ENCODE data around the gene GRIA1.

GRIA1 gene

GRCh38 chr5:153572411-153573145, 82.1 kb downstream of the GRIA1 start:
- H3K9me2 ChIP-seq (replicated peaks; ENCODE audit: insufficient read depth, low read length) = no peaks in the 10 kb centered on the region
- H3K4me2 ChIP-seq (ENCODE audit: low read depth, low read length) = no peak overlapping the region
- H3K27ac ChIP-seq (ENCODE audit: low read length) = no peak overlapping the region
- H3K4me1 ChIP-seq (ENCODE audit: low read length) = peaks cover 6% of the 10 kb centered on the region; the same call in 1 of the 2 replicates
- H3K27me3 ChIP-seq (replicated peaks; ENCODE audit: insufficient read depth, low read length) = no peaks in the 10 kb centered on the region
- TF ChIP-seq EZH2 (optimal IDR thresholded peaks at IDR 0.05; ENCODE audit: low read depth, low read length) (no peak), CTCF (IDR thresholded peaks at IDR 0.05; ENCODE audit: low read length) (no peak), EZH2phosphoT487 (IDR thresholded peaks at IDR 0.05; ENCODE audit: low read length) (no peak)
- H3K36me3 ChIP-seq (replicated peaks; ENCODE audit: insufficient read depth, low read length) = no peaks in the 10 kb centered on the region
- H3K9me3 ChIP-seq (replicated peaks; ENCODE audit: insufficient read depth, low read length) = no peaks in the 10 kb centered on the region
- no peak for DNase-seq
- H2AFZ ChIP-seq (ENCODE audit: low read length) = no peak overlapping the region
- no peaks in the 10 kb centered on the region for H3F3A ChIP-seq (ENCODE audit: insufficient read depth, low read length)
- no peaks in the 10 kb centered on the region for H3K79me2 ChIP-seq (ENCODE audit: low read length)
- no peaks in the 10 kb centered on the region for H4K20me1 ChIP-seq (ENCODE audit: insufficient read depth, low read length)
- no peak overlapping the region for H3K9ac ChIP-seq (ENCODE audit: low read length)
- H3K4me3 ChIP-seq (ENCODE audit: low read length) = no peak overlapping the region

GRCh38 chr5:153573326-153574033, 83.0 kb downstream of the GRIA1 start:
- Histone ChIP-seq H3K4me3 (ENCODE audit: low read length) (no peak overlapping the region), H3K27me3 (replicated peaks; ENCODE audit: insufficient read depth, low read length) (no peaks in the 10 kb centered on the region), H3K4me2 (ENCODE audit: low read depth, low read length) (no peak overlapping the region), H4K20me1 (ENCODE audit: insufficient read depth, low read length) (no peaks in the 10 kb centered on the region), H2AFZ (ENCODE audit: low read length) (no peak overlapping the region), H3K9me2 (replicated peaks; ENCODE audit: insufficient read depth, low read length) (no peaks in the 10 kb centered on the region), H3K27ac (ENCODE audit: low read length) (no peak overlapping the region), H3K9me3 (replicated peaks; ENCODE audit: insufficient read depth, low read length) (no peaks in the 10 kb centered on the region), H3K9ac (ENCODE audit: low read length) (no peak overlapping the region), H3K36me3 (replicated peaks; ENCODE audit: insufficient read depth, low read length) (no peaks in the 10 kb centered on the region), H3K4me1 (ENCODE audit: low read length) (peaks cover 6% of the 10 kb centered on the region; the same call in 1 of the 2 replicates), H3F3A (ENCODE audit: insufficient read depth, low read length) (no peaks in the 10 kb centered on the region), H3K79me2 (ENCODE audit: low read length) (no peaks in the 10 kb centered on the region)
- TF ChIP-seq CTCF (IDR thresholded peaks at IDR 0.05; ENCODE audit: low read length) (no peak), EZH2 (optimal IDR thresholded peaks at IDR 0.05; ENCODE audit: low read depth, low read length) (no peak), EZH2phosphoT487 (IDR thresholded peaks at IDR 0.05; ENCODE audit: low read length) (no peak)
- DNase-seq = no peak

GRCh38 chr5:153584126-153584959, 93.9 kb downstream of the GRIA1 start:
- H3K9me3 ChIP-seq (replicated peaks; ENCODE audit: insufficient read depth, low read length) = no peaks in the 10 kb centered on the region
- H2AFZ ChIP-seq (ENCODE audit: low read length) = no peak overlapping the region
- H3K27me3 ChIP-seq (replicated peaks; ENCODE audit: insufficient read depth, low read length) = no peaks in the 10 kb centered on the region
- H3K27ac ChIP-seq (ENCODE audit: low read length) = no peak overlapping the region
- H3K36me3 ChIP-seq (replicated peaks; ENCODE audit: insufficient read depth, low read length) = no peaks in the 10 kb centered on the region
- H3K4me2 ChIP-seq (ENCODE audit: low read depth, low read length) = no peak overlapping the region
- H3K4me3 ChIP-seq (ENCODE audit: low read length) = no peak overlapping the region
- no peaks in the 10 kb centered on the region for H3F3A ChIP-seq (ENCODE audit: insufficient read depth, low read length)
- no peaks in the 10 kb centered on the region for H3K9me2 ChIP-seq (replicated peaks; ENCODE audit: insufficient read depth, low read length)
- TF ChIP-seq EZH2phosphoT487 (IDR thresholded peaks at IDR 0.05; ENCODE audit: low read length) (no peak), EZH2 (optimal IDR thresholded peaks at IDR 0.05; ENCODE audit: low read depth, low read length) (no peak), CTCF (IDR thresholded peaks at IDR 0.05; ENCODE audit: low read length) (no peak)
- H4K20me1 ChIP-seq (ENCODE audit: insufficient read depth, low read length) = no peaks in the 10 kb centered on the region
- H3K9ac ChIP-seq (ENCODE audit: low read length) = no peak overlapping the region
- no peaks in the 10 kb centered on the region for H3K4me1 ChIP-seq (ENCODE audit: low read length)
- no peak for DNase-seq
- H3K79me2 ChIP-seq (ENCODE audit: low read length) = no peaks in the 10 kb centered on the region

All from MM.1S (cell line).